Measurements from ENCODE around the gene MED27. TPM values are rescaled to one million over a fixed set of nuclear protein-coding genes. Genes with fewer than 3 reads are reported as not detected.

The MED27 gene
- total RNA-seq, 1 experiment from 2014 or later = 24.4 TPM

DNA sequence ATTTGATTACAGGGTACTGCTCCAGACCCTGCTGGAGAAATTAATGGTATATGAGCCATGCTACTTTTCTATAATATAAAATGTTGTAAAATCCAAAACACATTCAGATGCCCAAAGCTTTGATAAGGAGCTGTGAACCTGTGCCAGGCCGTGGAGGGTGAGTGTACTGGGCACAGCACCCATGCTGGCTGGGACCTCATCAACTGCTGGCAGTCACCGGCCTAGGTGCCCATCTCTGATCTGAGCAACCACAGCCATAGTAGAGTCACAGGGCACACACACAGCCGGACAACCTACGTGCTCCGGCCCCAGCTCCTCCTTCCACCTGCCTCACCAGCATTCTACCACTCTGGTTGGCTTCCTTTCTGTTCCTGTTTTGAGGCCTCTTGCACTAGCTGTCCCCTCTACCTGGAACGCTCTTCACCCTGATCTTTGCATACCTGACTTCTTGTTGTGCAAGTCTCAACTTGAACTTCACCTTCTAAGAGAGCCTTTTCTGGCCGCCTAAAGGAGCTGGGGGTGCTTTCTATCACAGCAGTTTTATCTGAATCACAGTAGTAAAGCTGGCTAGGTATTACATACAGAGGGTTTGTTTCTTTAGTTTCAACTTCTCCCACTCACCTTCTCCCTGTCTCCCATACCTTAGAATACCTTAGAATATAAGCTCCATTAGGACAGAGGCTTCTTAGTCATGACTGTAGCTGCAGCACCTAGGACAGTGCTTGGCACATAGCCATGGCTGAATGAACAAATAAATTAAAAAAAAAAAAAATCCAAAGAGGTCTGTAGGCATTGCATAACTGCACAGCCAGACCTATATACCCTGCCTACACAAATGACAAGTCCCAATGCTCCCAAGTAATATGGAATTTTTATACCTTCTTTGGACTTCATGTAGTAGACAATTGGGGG lies 51.7 kb downstream of the MED27 start:
- no peak for TF ChIP-seq TCF7L2 (IDR thresholded peaks at IDR 0.05; ENCODE audit: low read depth, low read length)
- TF ChIP-seq, protein P1, sequence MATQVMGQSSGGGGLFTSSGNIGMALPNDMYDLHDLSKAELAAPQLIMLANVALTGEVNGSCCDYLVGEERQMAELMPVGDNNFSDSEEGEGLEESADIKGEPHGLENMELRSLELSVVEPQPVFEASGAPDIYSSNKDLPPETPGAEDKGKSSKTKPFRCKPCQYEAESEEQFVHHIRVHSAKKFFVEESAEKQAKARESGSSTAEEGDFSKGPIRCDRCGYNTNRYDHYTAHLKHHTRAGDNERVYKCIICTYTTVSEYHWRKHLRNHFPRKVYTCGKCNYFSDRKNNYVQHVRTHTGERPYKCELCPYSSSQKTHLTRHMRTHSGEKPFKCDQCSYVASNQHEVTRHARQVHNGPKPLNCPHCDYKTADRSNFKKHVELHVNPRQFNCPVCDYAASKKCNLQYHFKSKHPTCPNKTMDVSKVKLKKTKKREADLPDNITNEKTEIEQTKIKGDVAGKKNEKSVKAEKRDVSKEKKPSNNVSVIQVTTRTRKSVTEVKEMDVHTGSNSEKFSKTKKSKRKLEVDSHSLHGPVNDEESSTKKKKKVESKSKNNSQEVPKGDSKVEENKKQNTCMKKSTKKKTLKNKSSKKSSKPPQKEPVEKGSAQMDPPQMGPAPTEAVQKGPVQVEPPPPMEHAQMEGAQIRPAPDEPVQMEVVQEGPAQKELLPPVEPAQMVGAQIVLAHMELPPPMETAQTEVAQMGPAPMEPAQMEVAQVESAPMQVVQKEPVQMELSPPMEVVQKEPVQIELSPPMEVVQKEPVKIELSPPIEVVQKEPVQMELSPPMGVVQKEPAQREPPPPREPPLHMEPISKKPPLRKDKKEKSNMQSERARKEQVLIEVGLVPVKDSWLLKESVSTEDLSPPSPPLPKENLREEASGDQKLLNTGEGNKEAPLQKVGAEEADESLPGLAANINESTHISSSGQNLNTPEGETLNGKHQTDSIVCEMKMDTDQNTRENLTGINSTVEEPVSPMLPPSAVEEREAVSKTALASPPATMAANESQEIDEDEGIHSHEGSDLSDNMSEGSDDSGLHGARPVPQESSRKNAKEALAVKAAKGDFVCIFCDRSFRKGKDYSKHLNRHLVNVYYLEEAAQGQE (IDR thresholded peaks at IDR 0.05; ENCODE audit: insufficient read depth in 1 of 2, low read depth in 2 of 2, low read length in 1 of 2) = peak in 1 of 2 experiments; percentile 68; a peak in 2 of 4 replicates
- ATAC-seq (peak; percentile 36; the same call in 1 of the 2 replicates), DNase-seq (ENCODE audit: low read depth, low spot score) (no peak)
- ChIA-PET CTCF (no interaction called here), POLR2A (interaction anchor here (0.6 kb wide), 1 partner anchor 24 kb away, joined by 5 read pairs; no protein-coding TSS in a partner anchor)
- BruUV-seq (replicated peaks) = no TSS peak
- Histone ChIP-seq H3K27ac (ENCODE audit: low read length) (peak overlapping the region; percentile 54), H3K4me1 (ENCODE audit: control insufficient read depth, insufficient read depth, low read length) (peaks cover 19% of the 10 kb centered on the region), H3K4me3 (ENCODE audit: low read depth in 2 of 2, low read length in 2 of 2) (no peak overlapping the region), H3K36me3 (ENCODE audit: control insufficient read depth, insufficient read depth, low read length) (no peaks in the 10 kb centered on the region), H3K9me3 (ENCODE audit: control insufficient read depth, insufficient read depth, low read depth, low read length) (no peaks in the 10 kb centered on the region), H3K27me3 (ENCODE audit: control insufficient read depth, insufficient read depth, low read length) (no peaks in the 10 kb centered on the region)
- intact Hi-C loops (cut with micrococcal nuclease; ENCODE audit: unreplicated experiment) = no loop called here
- in situ Hi-C loops (cut with HindIII; ENCODE audit: low pct_unique_long_range_greater_than_20kb, low sequenced_read_pairs) = no loop called here

- TF ChIP-seq TCF7L2 (IDR thresholded peaks at IDR 0.05; ENCODE audit: low read depth, low read length) (no peak), CTCF (IDR thresholded peaks at IDR 0.05) (no peak), POLR2AphosphoS5 (IDR thresholded peaks at IDR 0.05; ENCODE audit: low read depth, low read length) (no peak), SIN3A (IDR thresholded peaks at IDR 0.05; ENCODE audit: borderline replicate concordance, insufficient read depth, low read depth, low read length) (no peak)
- TF ChIP-seq, protein P1 (IDR thresholded peaks at IDR 0.05; ENCODE audit: insufficient read depth in 1 of 2, low read depth in 2 of 2, low read length in 1 of 2) = no peak
- DNase-seq (ENCODE audit: low read depth, low spot score) (no peak), ATAC-seq (peak; percentile 81)
- BruUV-seq (replicated peaks) = no TSS peak
- Histone ChIP-seq H3K27ac (ENCODE audit: low read length) (peak overlapping the region; percentile 54), H3K4me1 (ENCODE audit: control insufficient read depth, insufficient read depth, low read length) (peaks cover 19% of the 10 kb centered on the region), H3K9me3 (ENCODE audit: control insufficient read depth, insufficient read depth, low read depth, low read length) (no peaks in the 10 kb centered on the region), H3K36me3 (ENCODE audit: control insufficient read depth, insufficient read depth, low read length) (no peaks in the 10 kb centered on the region), H3K4me3 (ENCODE audit: low read depth in 2 of 2, low read length in 2 of 2) (no peak overlapping the region), H3K27me3 (ENCODE audit: control insufficient read depth, insufficient read depth, low read length) (no peaks in the 10 kb centered on the region)
- ChIA-PET POLR2A (no interaction called here), CTCF (no interaction called here)
- intact Hi-C loops (cut with micrococcal nuclease; ENCODE audit: unreplicated experiment) = no loop called here
- in situ Hi-C loops (cut with HindIII; ENCODE audit: low pct_unique_long_range_greater_than_20kb, low sequenced_read_pairs) = no loop called here
Observed at GRCh38 chr9:132026932-132027585, 52.6 kb downstream of the MED27 start.

All from Panc1 (cell line).